ENCODE data around the gene LAMA3.

- TF ChIP-seq CTCF (IDR thresholded peaks at IDR 0.05) (no peak), EP300 (IDR thresholded peaks at IDR 0.05) (no peak)
Measured at GRCh38 chr18:23884681-23885375, 195.6 kb downstream of the LAMA3 start.

All from tibial nerve (tissue), 4 donors.